ENCODE data around the gene VWC2L.

The VWC2L gene

DNA sequence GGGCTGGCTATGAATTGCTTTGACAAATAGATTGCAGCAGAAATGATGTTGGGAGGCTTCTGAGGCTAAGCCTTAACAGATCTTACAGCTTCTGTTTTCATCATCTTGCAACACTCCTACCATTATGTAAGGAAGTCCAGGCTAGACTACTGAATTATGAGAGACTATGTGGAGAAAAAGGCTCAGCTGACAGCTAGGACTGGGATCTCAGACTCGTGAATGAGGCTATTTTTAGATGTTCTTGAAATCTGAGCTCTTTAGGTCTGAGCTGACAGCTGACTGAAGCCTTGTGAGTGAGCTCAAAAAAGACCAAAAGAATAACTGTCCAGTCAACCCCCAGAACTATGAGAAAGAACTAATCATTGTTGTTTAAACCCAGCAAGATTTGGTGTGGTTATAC is 70.3 kb downstream of the VWC2L start:
- no peak overlapping the region for H3K4me3 ChIP-seq (ENCODE audit: low read depth, low read length)
- DNase-seq (ENCODE audit: low read depth), result peak; percentile 78
- TF ChIP-seq, protein P1, sequence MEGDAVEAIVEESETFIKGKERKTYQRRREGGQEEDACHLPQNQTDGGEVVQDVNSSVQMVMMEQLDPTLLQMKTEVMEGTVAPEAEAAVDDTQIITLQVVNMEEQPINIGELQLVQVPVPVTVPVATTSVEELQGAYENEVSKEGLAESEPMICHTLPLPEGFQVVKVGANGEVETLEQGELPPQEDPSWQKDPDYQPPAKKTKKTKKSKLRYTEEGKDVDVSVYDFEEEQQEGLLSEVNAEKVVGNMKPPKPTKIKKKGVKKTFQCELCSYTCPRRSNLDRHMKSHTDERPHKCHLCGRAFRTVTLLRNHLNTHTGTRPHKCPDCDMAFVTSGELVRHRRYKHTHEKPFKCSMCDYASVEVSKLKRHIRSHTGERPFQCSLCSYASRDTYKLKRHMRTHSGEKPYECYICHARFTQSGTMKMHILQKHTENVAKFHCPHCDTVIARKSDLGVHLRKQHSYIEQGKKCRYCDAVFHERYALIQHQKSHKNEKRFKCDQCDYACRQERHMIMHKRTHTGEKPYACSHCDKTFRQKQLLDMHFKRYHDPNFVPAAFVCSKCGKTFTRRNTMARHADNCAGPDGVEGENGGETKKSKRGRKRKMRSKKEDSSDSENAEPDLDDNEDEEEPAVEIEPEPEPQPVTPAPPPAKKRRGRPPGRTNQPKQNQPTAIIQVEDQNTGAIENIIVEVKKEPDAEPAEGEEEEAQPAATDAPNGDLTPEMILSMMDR (conservative IDR thresholded peaks at IDR 0.05; ENCODE audit: low read depth, low read length), result no peak

- no peak overlapping the region for H3K4me3 ChIP-seq (ENCODE audit: low read depth, low read length)
- TF ChIP-seq, protein P1 (conservative IDR thresholded peaks at IDR 0.05; ENCODE audit: low read depth, low read length), result no peak
Observed at GRCh38 chr2:214482728-214483127, 71.9 kb downstream of the VWC2L start.

DNA sequence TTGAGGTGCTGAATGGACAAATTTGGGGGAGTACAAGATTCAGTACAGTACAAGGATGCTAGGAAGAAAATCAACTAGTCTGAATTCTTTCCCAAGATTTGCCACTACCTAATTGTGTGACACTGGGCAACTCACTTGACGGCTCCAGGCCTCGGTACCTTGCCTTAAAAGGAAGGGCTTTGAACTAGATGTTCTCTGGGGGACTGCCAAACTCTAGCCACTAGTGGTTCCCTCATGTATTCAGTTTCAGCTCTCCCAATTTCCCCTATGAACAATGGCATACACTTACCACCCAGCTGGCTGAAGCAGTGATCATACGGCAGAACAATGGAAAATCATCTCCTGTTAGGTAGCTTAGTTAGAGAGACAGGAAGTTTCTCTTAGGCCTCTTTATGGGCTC is 73.4 kb downstream of the VWC2L start:
- DNase-seq (ENCODE audit: low read depth), result no peak
- H3K4me3 ChIP-seq (ENCODE audit: low read depth, low read length), result no peak overlapping the region
- TF ChIP-seq, protein P1 (conservative IDR thresholded peaks at IDR 0.05; ENCODE audit: low read depth, low read length), result no peak

More at GRCh38 chr2:214482728-214483127, 71.9 kb downstream of the VWC2L start:
- DNase-seq (ENCODE audit: low read depth), result no peak

GRCh38 chr2:214484701-214485100 is 73.8 kb downstream of the VWC2L start:
- TF ChIP-seq, protein P1 (conservative IDR thresholded peaks at IDR 0.05; ENCODE audit: low read depth, low read length), result no peak
- no peak overlapping the region for H3K4me3 ChIP-seq (ENCODE audit: low read depth, low read length)
- DNase-seq (ENCODE audit: low read depth), result no peak

- no peak for DNase-seq (ENCODE audit: low read depth)
- TF ChIP-seq, protein P1 (conservative IDR thresholded peaks at IDR 0.05; ENCODE audit: low read depth, low read length), result no peak
- H3K4me3 ChIP-seq (ENCODE audit: low read depth, low read length), result no peak overlapping the region
Observed at GRCh38 chr2:214489181-214489580, 78.3 kb downstream of the VWC2L start.

DNA sequence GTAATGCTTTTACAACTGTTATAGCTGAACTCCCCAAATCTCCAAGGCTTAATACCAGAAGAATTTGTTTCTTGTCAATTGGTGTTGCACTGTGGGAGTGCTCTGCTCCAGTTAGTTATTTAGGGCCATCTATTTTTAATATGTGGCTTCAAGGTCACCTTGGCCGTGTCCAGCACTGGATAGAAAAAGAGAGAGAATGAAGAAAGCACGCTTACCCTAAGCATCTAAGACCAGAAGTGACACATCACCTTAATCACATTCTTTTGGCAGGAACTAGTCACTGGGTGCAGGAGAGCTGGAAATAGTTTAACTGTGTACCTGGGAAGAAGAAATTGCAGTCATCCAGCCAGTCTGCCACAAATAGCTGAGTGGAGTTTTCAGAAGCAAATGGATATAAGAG is 78.8 kb downstream of the VWC2L start:
- DNase-seq (ENCODE audit: low read depth), result no peak
- TF ChIP-seq, protein P1 (conservative IDR thresholded peaks at IDR 0.05; ENCODE audit: low read depth, low read length), result no peak

GRCh38 chr2:214492152-214492551 is 81.3 kb downstream of the VWC2L start:
- TF ChIP-seq, protein P1 (conservative IDR thresholded peaks at IDR 0.05; ENCODE audit: low read depth, low read length), result no peak
- H3K4me3 ChIP-seq (ENCODE audit: low read depth, low read length), result no peak overlapping the region
- no peak for DNase-seq (ENCODE audit: low read depth)

More for the DNA sequence above, 78.8 kb downstream of the VWC2L start:
- H3K4me3 ChIP-seq (ENCODE audit: low read depth, low read length), result no peak overlapping the region

Measured in choroid plexus epithelial cell (primary cell).